ENCODE measurements around the gene SAC3D1. TPM values are rescaled to one million over a fixed set of nuclear protein-coding genes. Genes with fewer than 3 reads are reported as not detected.

SAC3D1 gene
- polyA plus RNA-seq, 2 of the 4 experiments (the other 2 are of a cell fraction): 12.9 to 29.0 TPM

GRCh38 chr11:65087216-65087615, 46.2 kb downstream of the SAC3D1 start (continued):
- TF ChIP-seq BCL3 (IDR thresholded peaks at IDR 0.05): no peak

- TF ChIP-seq SREBF2 (IDR thresholded peaks at IDR 0.05) (no peak), BHLHE40 (IDR thresholded peaks at IDR 0.05; ENCODE audit: low read depth, low read length) (no peak), MAZ (IDR thresholded peaks at IDR 0.05; ENCODE audit: borderline replicate concordance, low read depth, low read length) (no peak)
- Histone ChIP-seq H3K4me3 (no peak overlapping the region), H3K4me2 (no peak overlapping the region), H3K9me3 (no peaks in the 10 kb centered on the region), H3K27ac (no peak overlapping the region), H3K4me1 (peaks cover 13% of the 10 kb centered on the region)
- 96% methylated on average over 15 of the region's 15 CpGs for WGBS (ENCODE audit: missing lambda C conversion rate)
- POLR2A ChIA-PET: no interaction called here
- CTCF ChIA-PET: interaction anchor here (1.0 to 4.7 kb wide), 3 partner anchors 15 to 74 kb away, joined by 3 to 30 read pairs (median 4); partner anchors contain the start of genes ARL2 and TM7SF2
- FAIRE-seq (no peak), DNase-seq (ENCODE audit: low read depth in 1 of 2, low spot score in 1 of 2) (no peak), ATAC-seq (no peak)
Measured at GRCh38 chr11:65087827-65088226, 46.8 kb downstream of the SAC3D1 start.

DNA sequence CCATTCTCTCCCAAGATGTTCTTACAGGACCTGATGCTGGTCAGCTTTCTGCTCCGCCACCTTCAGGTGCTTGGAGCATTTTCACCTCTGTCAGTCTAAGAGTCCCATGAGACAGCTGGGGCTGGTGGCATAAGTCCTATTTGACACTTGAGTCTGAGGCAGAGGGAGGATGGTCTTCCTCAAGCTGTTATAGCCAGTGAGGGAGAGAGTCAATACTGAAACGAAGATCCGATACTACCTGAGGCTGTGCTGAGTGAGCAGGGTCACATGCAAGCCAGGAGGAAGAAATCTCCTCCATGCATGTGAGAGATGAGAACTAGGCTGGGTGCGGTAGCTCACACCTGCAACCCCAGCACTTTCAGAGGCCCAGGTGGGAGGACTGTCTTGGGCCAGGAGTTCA, 48.6 kb downstream of the SAC3D1 start:
- Histone ChIP-seq H3K9me3 (no peaks in the 10 kb centered on the region), H3K4me1 (peaks cover 10% of the 10 kb centered on the region), H3K4me2 (no peak overlapping the region), H3K27ac (no peak overlapping the region), H3K4me3 (no peak overlapping the region)
- FAIRE-seq (no peak), DNase-seq (ENCODE audit: low read depth in 1 of 2, low spot score in 1 of 2) (no peak), ATAC-seq (no peak)
- 92% methylated on average over 4 of the region's 4 CpGs for WGBS (ENCODE audit: missing lambda C conversion rate)
- POLR2A ChIA-PET: no interaction called here
- CTCF ChIA-PET: interaction anchor here (0.6 to 4.7 kb wide), 8 partner anchors 11 to 209 kb away, joined by 3 to 30 read pairs (median 4); partner anchors contain the start of genes SNX15 and TM7SF2
- TF ChIP-seq TP53 (CRISPR knock-in tag; IDR thresholded peaks at IDR 0.05) (no peak), HOXB5 (CRISPR knock-in tag; IDR thresholded peaks at IDR 0.05) (no peak), RNF2 (IDR thresholded peaks at IDR 0.05; ENCODE audit: borderline replicate concordance, low read depth) (no peak), ZC3H11A (IDR thresholded peaks at IDR 0.05) (no peak), FOSL2 (IDR thresholded peaks at IDR 0.05) (no peak), FOSL2 (CRISPR knock-in tag; IDR thresholded peaks at IDR 0.05) (no peak)
- TF ChIP-seq, protein P1, sequence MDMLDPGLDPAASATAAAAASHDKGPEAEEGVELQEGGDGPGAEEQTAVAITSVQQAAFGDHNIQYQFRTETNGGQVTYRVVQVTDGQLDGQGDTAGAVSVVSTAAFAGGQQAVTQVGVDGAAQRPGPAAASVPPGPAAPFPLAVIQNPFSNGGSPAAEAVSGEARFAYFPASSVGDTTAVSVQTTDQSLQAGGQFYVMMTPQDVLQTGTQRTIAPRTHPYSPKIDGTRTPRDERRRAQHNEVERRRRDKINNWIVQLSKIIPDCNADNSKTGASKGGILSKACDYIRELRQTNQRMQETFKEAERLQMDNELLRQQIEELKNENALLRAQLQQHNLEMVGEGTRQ (IDR thresholded peaks at IDR 0.05): no peak

- WGBS (ENCODE audit: missing lambda C conversion rate): 80% methylated on average over 4 of the region's 4 CpGs
- Histone ChIP-seq H3K4me3 (no peak overlapping the region), H3K27ac (no peak overlapping the region), H3K4me2 (no peak overlapping the region), H3K4me1 (peaks cover 1% of the 10 kb centered on the region; the same call in 1 of the 3 replicates), H3K9me3 (no peaks in the 10 kb centered on the region)
- DNase-seq (ENCODE audit: low read depth in 1 of 2, low spot score in 1 of 2) (no peak), FAIRE-seq (no peak), ATAC-seq (no peak)
- ChIA-PET CTCF (interaction anchor here (0.7 to 4.7 kb wide), 7 partner anchors 12 to 133 kb away, joined by 3 to 30 read pairs (median 6); partner anchors contain the start of genes ARL2, SNX15 and TM7SF2), POLR2A (interaction anchor here (0.7 kb wide), 1 partner anchor 508 kb away, joined by 6 read pairs; no protein-coding TSS in a partner anchor)
- TF ChIP-seq, protein P2, sequence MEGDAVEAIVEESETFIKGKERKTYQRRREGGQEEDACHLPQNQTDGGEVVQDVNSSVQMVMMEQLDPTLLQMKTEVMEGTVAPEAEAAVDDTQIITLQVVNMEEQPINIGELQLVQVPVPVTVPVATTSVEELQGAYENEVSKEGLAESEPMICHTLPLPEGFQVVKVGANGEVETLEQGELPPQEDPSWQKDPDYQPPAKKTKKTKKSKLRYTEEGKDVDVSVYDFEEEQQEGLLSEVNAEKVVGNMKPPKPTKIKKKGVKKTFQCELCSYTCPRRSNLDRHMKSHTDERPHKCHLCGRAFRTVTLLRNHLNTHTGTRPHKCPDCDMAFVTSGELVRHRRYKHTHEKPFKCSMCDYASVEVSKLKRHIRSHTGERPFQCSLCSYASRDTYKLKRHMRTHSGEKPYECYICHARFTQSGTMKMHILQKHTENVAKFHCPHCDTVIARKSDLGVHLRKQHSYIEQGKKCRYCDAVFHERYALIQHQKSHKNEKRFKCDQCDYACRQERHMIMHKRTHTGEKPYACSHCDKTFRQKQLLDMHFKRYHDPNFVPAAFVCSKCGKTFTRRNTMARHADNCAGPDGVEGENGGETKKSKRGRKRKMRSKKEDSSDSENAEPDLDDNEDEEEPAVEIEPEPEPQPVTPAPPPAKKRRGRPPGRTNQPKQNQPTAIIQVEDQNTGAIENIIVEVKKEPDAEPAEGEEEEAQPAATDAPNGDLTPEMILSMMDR (IDR thresholded peaks at IDR 0.05): no peak
- TF ChIP-seq MAZ (IDR thresholded peaks at IDR 0.05; ENCODE audit: borderline replicate concordance, low read depth, low read length) (no peak), HOXB5 (CRISPR knock-in tag; IDR thresholded peaks at IDR 0.05) (no peak), ESRRA (IDR thresholded peaks at IDR 0.05; ENCODE audit: borderline replicate concordance, low read length) (no peak), MAX (IDR thresholded peaks at IDR 0.05) (no peak), NR3C1 (IDR thresholded peaks at IDR 0.05) (no peak), EHMT2 (IDR thresholded peaks at IDR 0.05; ENCODE audit: low read depth) (no peak), FOXS1 (CRISPR knock-in tag; IDR thresholded peaks at IDR 0.05) (no peak), BHLHE40 (IDR thresholded peaks at IDR 0.05; ENCODE audit: low read depth, low read length) (no peak), FOSB (CRISPR knock-in tag; IDR thresholded peaks at IDR 0.05) (no peak), HEYL (CRISPR knock-in tag; IDR thresholded peaks at IDR 0.05) (no peak), CBX8 (IDR thresholded peaks at IDR 0.05) (no peak)
- TF ChIP-seq, protein P3, sequence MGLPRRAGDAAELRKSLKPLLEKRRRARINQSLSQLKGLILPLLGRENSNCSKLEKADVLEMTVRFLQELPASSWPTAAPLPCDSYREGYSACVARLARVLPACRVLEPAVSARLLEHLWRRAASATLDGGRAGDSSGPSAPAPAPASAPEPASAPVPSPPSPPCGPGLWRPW (IDR thresholded peaks at IDR 0.05): no peak
Measured at GRCh38 chr11:65090628-65091027, 49.6 kb downstream of the SAC3D1 start.
